OCI-LY1 (cell line): Measurements from ENCODE around the gene LRIT2.

Experiments used
- EZH2 ChIP-seq: fragments of 200-600 bp; sonication (generic), shearing (Covaris generic); IDR thresholded peaks from 2 replicates; pipeline ENCODE4 v1.8.0; 2017; ENCODE audit warnings: borderline replicate concordance, mixed run types, mild to moderate bottlenecking, antibody characterized with exemption, low read length, moderate library complexity, mixed read lengths
- TF ChIP-seq, protein P1 (sequence below): fragments of 200-600 bp; sonication (generic), shearing (Covaris generic); IDR thresholded peaks from 2 replicates; pipeline ENCODE4 v1.5.1; 2017; ENCODE audit warnings: mild to moderate bottlenecking, antibody characterized with exemption, low read length, moderate library complexity, mixed read lengths

DNA sequence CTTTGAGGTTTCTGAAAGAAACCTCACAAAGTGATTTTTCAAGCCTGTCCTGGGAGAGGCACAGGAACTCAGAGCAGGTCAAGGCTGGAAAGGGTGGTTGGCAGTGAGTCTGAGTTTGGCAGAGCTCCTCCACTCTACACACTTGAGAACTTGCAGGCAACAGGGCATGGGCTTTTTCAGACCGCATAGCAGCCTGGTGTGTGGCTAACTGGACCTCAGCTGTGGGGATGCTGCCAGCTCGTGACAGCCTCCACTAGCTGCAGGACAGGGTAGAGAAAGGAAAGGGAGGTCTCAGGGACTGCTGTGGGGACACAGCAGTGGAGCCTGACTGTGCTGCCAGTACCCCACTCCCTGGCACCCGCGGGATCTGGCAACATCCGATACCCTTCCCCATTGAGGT lies 28.4 kb downstream of the LRIT2 start:
- TF ChIP-seq, protein P1, sequence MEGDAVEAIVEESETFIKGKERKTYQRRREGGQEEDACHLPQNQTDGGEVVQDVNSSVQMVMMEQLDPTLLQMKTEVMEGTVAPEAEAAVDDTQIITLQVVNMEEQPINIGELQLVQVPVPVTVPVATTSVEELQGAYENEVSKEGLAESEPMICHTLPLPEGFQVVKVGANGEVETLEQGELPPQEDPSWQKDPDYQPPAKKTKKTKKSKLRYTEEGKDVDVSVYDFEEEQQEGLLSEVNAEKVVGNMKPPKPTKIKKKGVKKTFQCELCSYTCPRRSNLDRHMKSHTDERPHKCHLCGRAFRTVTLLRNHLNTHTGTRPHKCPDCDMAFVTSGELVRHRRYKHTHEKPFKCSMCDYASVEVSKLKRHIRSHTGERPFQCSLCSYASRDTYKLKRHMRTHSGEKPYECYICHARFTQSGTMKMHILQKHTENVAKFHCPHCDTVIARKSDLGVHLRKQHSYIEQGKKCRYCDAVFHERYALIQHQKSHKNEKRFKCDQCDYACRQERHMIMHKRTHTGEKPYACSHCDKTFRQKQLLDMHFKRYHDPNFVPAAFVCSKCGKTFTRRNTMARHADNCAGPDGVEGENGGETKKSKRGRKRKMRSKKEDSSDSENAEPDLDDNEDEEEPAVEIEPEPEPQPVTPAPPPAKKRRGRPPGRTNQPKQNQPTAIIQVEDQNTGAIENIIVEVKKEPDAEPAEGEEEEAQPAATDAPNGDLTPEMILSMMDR, result no peak
- no peak for TF ChIP-seq EZH2
